Stimulated activated CD4-positive, alpha-beta T cell treated with anti-CD3 and anti-CD28 coated beads, Interleukin-1b, Interleukin-23, amount 100 ng/mL, for 4 hours (primary cell): ENCODE data around the gene RAP1GAP2.
"Not testable (repeated sequence)": the region's sequence is repeated elsewhere in the genome, so short reads cannot be mapped to it uniquely, and the experiment has no call there.

Experiments used
- DNase-seq, 2 donors: peaks; one replicate each; pipeline ENCODE4 v3.0.0-alpha.2; 2020; ENCODE audit warnings: low read depth in 2 of 2

The RAP1GAP2 gene

GRCh38 chr17:3025421-3026124 lies 229.3 kb downstream of the RAP1GAP2 start:
- no peak for DNase-seq

- no peak for DNase-seq
Observed at GRCh38 chr17:3026125-3026855, 230.1 kb downstream of the RAP1GAP2 start.

GRCh38 chr17:3026856-3027751 lies 230.9 kb downstream of the RAP1GAP2 start:
- DNase-seq, result no peak

- no peak for DNase-seq
Observed at GRCh38 chr17:3027786-3028532, 231.7 kb downstream of the RAP1GAP2 start.

- DNase-seq, result no peak
Observed at GRCh38 chr17:3029213-3029913, 233.1 kb downstream of the RAP1GAP2 start.

GRCh38 chr17:3030096-3030495 lies 233.9 kb downstream of the RAP1GAP2 start:
- no peak for DNase-seq

GRCh38 chr17:3030852-3031470 lies 234.7 kb downstream of the RAP1GAP2 start:
- not testable (repeated sequence) for DNase-seq

GRCh38 chr17:3032258-3033247 lies 236.3 kb downstream of the RAP1GAP2 start:
- no peak for DNase-seq

- no peak for DNase-seq
Observed at GRCh38 chr17:3033248-3033640, 237.0 kb downstream of the RAP1GAP2 start.

- no peak for DNase-seq
Observed at GRCh38 chr17:3033741-3034577, 237.7 kb downstream of the RAP1GAP2 start.

GRCh38 chr17:3034578-3034920 lies 238.3 kb downstream of the RAP1GAP2 start:
- no peak for DNase-seq

GRCh38 chr17:3035256-3035967 lies 239.2 kb downstream of the RAP1GAP2 start:
- DNase-seq, result no peak

- no peak for DNase-seq
Observed at GRCh38 chr17:3035968-3036280, 239.7 kb downstream of the RAP1GAP2 start.

- no peak for DNase-seq
Observed at GRCh38 chr17:3036800-3037199, 240.6 kb downstream of the RAP1GAP2 start.

- DNase-seq, result no peak
Observed at GRCh38 chr17:3037259-3037658, 241.0 kb downstream of the RAP1GAP2 start.

- no peak for DNase-seq
Observed at GRCh38 chr17:3038941-3039340, 242.7 kb downstream of the RAP1GAP2 start.

GRCh38 chr17:3039736-3040135 lies 243.5 kb downstream of the RAP1GAP2 start:
- DNase-seq, result no peak

GRCh38 chr17:3040882-3041281 lies 244.6 kb downstream of the RAP1GAP2 start:
- DNase-seq, result no peak
